Prostate gland (tissue), 2 donors: ENCODE results near the gene CLASP1. TPM values are rescaled to one million over a fixed set of nuclear protein-coding genes. Genes with fewer than 3 reads are reported as not detected.
"Not testable (repeated sequence)": the region's sequence is repeated elsewhere in the genome, so short reads cannot be mapped to it uniquely, and the experiment has no call there.

Experiments
- DNase-seq: peaks from one replicate; pipeline ENCODE4 v3.0.0-alpha.2; 2019; ENCODE audit warnings: low spot score
- H3K27ac ChIP-seq, 2 donors: fragments of 200-600 bp; sonication (generic); 2 replicates each; pipeline ENCODE4 v1.5.1; 2017 to 2019
- H3K27me3 ChIP-seq: fragments of 200-600 bp; sonication (generic); replicated peaks from 2 replicates; pipeline ENCODE4 v1.5.1; 2019; ENCODE audit not compliant: insufficient read depth
- H3K36me3 ChIP-seq, 2 donors: fragments of 200-600 bp; sonication (generic); 1 replicate in 1 of 2; 2 replicates in 1 of 2; pipeline versions ENCODE4 v1.5.1 to v1.8.1; 2017 to 2019
- H3K4me1 ChIP-seq: fragments of 200-600 bp; sonication (generic); replicated peaks from 2 replicates; pipeline ENCODE4 v1.5.1; 2019
- H3K4me3 ChIP-seq, 2 donors: fragments of 200-600 bp; sonication (generic); 2 replicates each; pipeline ENCODE4 v1.5.1; 2017 to 2019
- H3K9me3 ChIP-seq: fragments of 200-600 bp; sonication (generic); 2 replicates; pipeline ENCODE4 v1.5.1; 2017
- CTCF ChIP-seq, 4 experiments: fragments of 200-600 bp in 2 of 4; fragments of 450-650 bp in 2 of 4; sonication (generic) in 2 of 4; IDR thresholded peaks; 1 replicate in 3 of 4; 2 replicates in 1 of 4; pipeline ENCODE4 v1.5.1; 2016 to 2019; ENCODE audit warnings: antibody characterized with exemption in 4 of 4, mild to moderate bottlenecking in 2 of 4, moderate library complexity in 2 of 4
- POLR2A ChIP-seq: fragments of 450-650 bp; IDR thresholded peaks from one replicate; pipeline ENCODE4 v1.6.1; 2016; ENCODE audit warnings: antibody characterized with exemption, mild to moderate bottlenecking
- POLR2AphosphoS5 ChIP-seq: sonication (generic); formaldehyde crosslinking; IDR thresholded peaks from one replicate; pipeline ENCODE4 v1.6.1; 2017; ENCODE audit warnings: antibody characterized with exemption
- WGBS: methylation state at CpG from one replicate; pipeline ENCODE4 v1.1.5; 2018; 5-methylcytosine and 5-hydroxymethylcytosine counted together
- intact Hi-C: fragments of 100-400 bp; cut with DNase I; formaldehyde crosslinking; loops from one replicate; pipeline ENCODE4 v1.14.2; 2022
- total RNA-seq, 2 donors: library from RNA; depleted of rRNA; stranded (reverse); fragments of >200 nt; gene quantifications; one replicate each; pipeline ENCODE4 v1.1.0, GENCODE V29; 2016

Gene CLASP1
- total RNA-seq, 2 donors from 2014 or later, result 44.4 to 90.2 TPM

GRCh38 chr2:121611730-121612705 lies 37.2 kb downstream of the CLASP1 start:
- Histone ChIP-seq H3K27ac (no peak overlapping the region), H3K9me3 (no peaks in the 10 kb centered on the region), H3K4me1 (no peaks in the 10 kb centered on the region), H3K36me3 (no peaks in the 10 kb centered on the region), H3K4me3 (no peak overlapping the region), H3K27me3 (no peaks in the 10 kb centered on the region)
- 81% methylated on average over 1 of the region's 1 CpG for whole genome bisulfite sequencing
- TF ChIP-seq POLR2A (no peak), POLR2AphosphoS5 (no peak), CTCF (IDR thresholded peaks at IDR 0.05) (no peak)
- intact Hi-C loops, result no loop called here
- no peak for DNase-seq

GRCh38 chr2:121611048-121611649 lies 38.1 kb downstream of the CLASP1 start:
- H3K4me3 ChIP-seq, DNase-seq, H3K36me3 ChIP-seq, intact Hi-C loops, H3K4me1 ChIP-seq, H3K9me3 ChIP-seq, H3K27ac ChIP-seq, H3K27me3 ChIP-seq: not testable (repeated sequence)
- 78% methylated on average over 2 of the region's 2 CpGs for WGBS

- H3K36me3 ChIP-seq, H3K27ac ChIP-seq, H3K27me3 ChIP-seq, DNase-seq, H3K9me3 ChIP-seq, H3K4me1 ChIP-seq, H3K4me3 ChIP-seq, intact Hi-C loops: not testable (repeated sequence)
These were observed 38.8 kb downstream of the CLASP1 start for GRCh38 chr2:121610487-121610874.

- H3K4me1 ChIP-seq, result no peaks in the 10 kb centered on the region
- no peaks in the 10 kb centered on the region for H3K9me3 ChIP-seq
- TF ChIP-seq CTCF (IDR thresholded peaks at IDR 0.05), result no peak
- TF ChIP-seq POLR2AphosphoS5, result no peak
- no peak for TF ChIP-seq POLR2A
- intact Hi-C loops, result loop anchor here (10.0 kb wide), 1 partner anchor 106 kb away; no protein-coding TSS in a partner anchor
- no peaks in the 10 kb centered on the region for H3K27me3 ChIP-seq
- WGBS, result 62% methylated on average over 3 of the region's 3 CpGs
- H3K4me3 ChIP-seq, result no peak overlapping the region
- no peaks in the 10 kb centered on the region for H3K36me3 ChIP-seq
- no peak for DNase-seq
- no peak overlapping the region for H3K27ac ChIP-seq
These were observed 40.3 kb downstream of the CLASP1 start for GRCh38 chr2:121608967-121609366.

- H3K27me3 ChIP-seq, result no peaks in the 10 kb centered on the region
- H3K4me3 ChIP-seq, result no peak overlapping the region
- H3K36me3 ChIP-seq, result no peaks in the 10 kb centered on the region
- 79% methylated on average over 4 of the region's 4 CpGs for WGBS
- TF ChIP-seq CTCF (IDR thresholded peaks at IDR 0.05) (no peak), POLR2AphosphoS5 (no peak), POLR2A (no peak)
- intact Hi-C loops, result loop anchor here (10.0 kb wide), 1 partner anchor 106 kb away; no protein-coding TSS in a partner anchor
- no peak for DNase-seq
- no peak overlapping the region for H3K27ac ChIP-seq
- no peaks in the 10 kb centered on the region for H3K4me1 ChIP-seq
- H3K9me3 ChIP-seq, result no peaks in the 10 kb centered on the region
These were observed 40.9 kb downstream of the CLASP1 start for GRCh38 chr2:121608367-121608766.
